Gastroesophageal sphincter (tissue), 4 donors: Measurements from ENCODE around the gene MMP24. TPM values are rescaled to one million over a fixed set of nuclear protein-coding genes. Genes with fewer than 3 reads are reported as not detected.

ENCODE experiments used
- ATAC-seq: fragments of 150-250 bp; one replicate; pipeline ENCODE4 v1.9.1; 2016; ENCODE audit warnings: mild to moderate bottlenecking, moderate library complexity
- H3K27ac ChIP-seq, 4 donors: fragments of 200-600 bp; sonication (generic) in 3 of 4; 1 replicate in 3 of 4; 2 replicates in 1 of 4; pipeline ENCODE4 v1.5.1; 2016 to 2019
- H3K27me3 ChIP-seq: fragments of 200-600 bp; sonication (generic); one replicate; pipeline ENCODE4 v1.5.1; 2019
- H3K36me3 ChIP-seq, 2 donors: fragments of 200-600 bp; sonication (generic); one replicate each; pipeline ENCODE4 v1.5.1; 2019; ENCODE audit warnings: control low read depth in 1 of 2
- H3K4me1 ChIP-seq, 3 donors: fragments of 200-600 bp; sonication (generic); 1 replicate in 2 of 3; 2 replicates in 1 of 3; pipeline ENCODE4 v1.5.1; 2016 to 2019; ENCODE audit warnings: control low read depth in 2 of 3
- H3K4me3 ChIP-seq, 2 donors: fragments of 200-600 bp; sonication (generic); one replicate each; pipeline ENCODE4 v1.5.1; 2019; ENCODE audit warnings: mild to moderate bottlenecking in 1 of 2, moderate library complexity in 1 of 2
- H3K9me3 ChIP-seq, 3 donors: fragments of 200-600 bp; sonication (generic); one replicate each; pipeline ENCODE4 v1.5.1; 2017 to 2019; ENCODE audit warnings: control low read depth in 2 of 3
- CTCF ChIP-seq, 4 experiments: fragments of 200-600 bp in 2 of 4; fragments of 450-650 bp in 2 of 4; sonication (generic) in 1 of 4; IDR thresholded peaks; one replicate each; pipeline ENCODE4 v1.5.1; 2017 to 2019; ENCODE audit warnings: antibody characterized with exemption in 4 of 4, mild to moderate bottlenecking in 2 of 4, moderate library complexity in 2 of 4
- EP300 ChIP-seq: sonication (generic); formaldehyde crosslinking; IDR thresholded peaks from one replicate; pipeline ENCODE4 v1.6.1; 2017; ENCODE audit warnings: antibody characterized with exemption, mild to moderate bottlenecking
- POLR2A ChIP-seq, 2 donors: fragments of 450-650 bp; IDR thresholded peaks; one replicate each; pipeline ENCODE4 v1.6.1; 2017; ENCODE audit warnings: antibody characterized with exemption in 2 of 2, mild to moderate bottlenecking in 2 of 2, moderate library complexity in 1 of 2
- POLR2AphosphoS5 ChIP-seq: sonication (generic); formaldehyde crosslinking; IDR thresholded peaks from one replicate; pipeline ENCODE4 v1.6.1; 2017; ENCODE audit warnings: antibody characterized with exemption
- whole genome bisulfite sequencing, 2 donors: methylation state at CpG; one replicate each; pipeline ENCODE4 v1.1.5; 2018; ENCODE audit warnings: low coverage in 1 of 2; 5-methylcytosine and 5-hydroxymethylcytosine counted together
- total RNA-seq, 4 donors: library from RNA; depleted of rRNA; stranded (reverse); fragments of >200 nt; gene quantifications; one replicate each; pipeline ENCODE4 v1.1.0, GENCODE V29; 2016

Gene MMP24
- total RNA-seq, 4 donors from 2014 or later = 0.47 to 3.4 (median 1.8) TPM

GRCh38 chr20:35290887-35291417, 64.5 kb downstream of the MMP24 start:
- no peak overlapping the region for H3K4me3 ChIP-seq
- no peak for TF ChIP-seq POLR2A (IDR thresholded peaks at IDR 0.05)
- TF ChIP-seq POLR2AphosphoS5 = no peak
- no peak for TF ChIP-seq EP300
- TF ChIP-seq CTCF (IDR thresholded peaks at IDR 0.05) = no peak
- H3K36me3 ChIP-seq = no peaks in the 10 kb centered on the region
- no peaks in the 10 kb centered on the region for H3K4me1 ChIP-seq
- H3K27me3 ChIP-seq = peaks cover 16% of the 10 kb centered on the region
- ATAC-seq = no peak
- WGBS, 2 donors = 63% methylated on average over 2 of the region's 7 CpGs; no CpG with 5 or more reads in 1 of the 2 donors
- H3K27ac ChIP-seq = no peak overlapping the region
- no peaks in the 10 kb centered on the region for H3K9me3 ChIP-seq

- no peak within 1 kb of the TSS for H3K4me3 ChIP-seq
- no peak for ATAC-seq
- no peak for TF ChIP-seq EP300
- no peak for TF ChIP-seq POLR2A (IDR thresholded peaks at IDR 0.05)
- no peak for TF ChIP-seq POLR2AphosphoS5
- no peak for TF ChIP-seq CTCF (IDR thresholded peaks at IDR 0.05)
- no peaks in the 10 kb centered on the region for H3K4me1 ChIP-seq
- no peak within 1 kb of the TSS for H3K27ac ChIP-seq
- no CpG with 5 or more reads among the region's 40 CpGs for WGBS, 2 donors
- H3K9me3 ChIP-seq = no peaks in the 10 kb centered on the region
- H3K27me3 ChIP-seq = peaks cover 16% of the 10 kb centered on the region
- no peaks in the 10 kb centered on the region for H3K36me3 ChIP-seq
Observed at GRCh38 chr20:35291654-35292503, 65.4 kb downstream of the MMP24 start, which contains the start of gene FAM83C. TSS of gene FAM83C (minus strand) at chr20:35292425. CDS start at chr20:35292304, 121 bp downstream.

- H3K36me3 ChIP-seq = no peaks in the 10 kb centered on the region
- H3K9me3 ChIP-seq = no peaks in the 10 kb centered on the region
- H3K27me3 ChIP-seq = peaks cover 16% of the 10 kb centered on the region
- H3K4me3 ChIP-seq = no peak overlapping the region
- no peak overlapping the region for H3K27ac ChIP-seq
- WGBS, 2 donors = 60 to 78% methylated on average over 9 to 12 of the region's 23 CpGs
- H3K4me1 ChIP-seq = no peaks in the 10 kb centered on the region
- TF ChIP-seq POLR2AphosphoS5 (no peak), EP300 (no peak), POLR2A (IDR thresholded peaks at IDR 0.05) (no peak), CTCF (IDR thresholded peaks at IDR 0.05) (no peak)
- no peak for ATAC-seq
Observed at GRCh38 chr20:35292504-35293285, 66.2 kb downstream of the MMP24 start.

GRCh38 chr20:35293303-35294292, 67.1 kb downstream of the MMP24 start:
- peaks cover 16% of the 10 kb centered on the region for H3K27me3 ChIP-seq
- H3K27ac ChIP-seq = no peak overlapping the region
- H3K4me3 ChIP-seq = no peak overlapping the region
- H3K36me3 ChIP-seq = no peaks in the 10 kb centered on the region
- TF ChIP-seq CTCF (IDR thresholded peaks at IDR 0.05) (no peak), POLR2AphosphoS5 (no peak), POLR2A (IDR thresholded peaks at IDR 0.05) (no peak), EP300 (no peak)
- H3K4me1 ChIP-seq = no peaks in the 10 kb centered on the region
- no peaks in the 10 kb centered on the region for H3K9me3 ChIP-seq
- no peak for ATAC-seq
- WGBS, 2 donors = 87% methylated on average over 12 of the region's 19 CpGs; no CpG with 5 or more reads in 1 of the 2 donors
